ENCODE data around the gene UBR4.

Gene UBR4

DNA sequence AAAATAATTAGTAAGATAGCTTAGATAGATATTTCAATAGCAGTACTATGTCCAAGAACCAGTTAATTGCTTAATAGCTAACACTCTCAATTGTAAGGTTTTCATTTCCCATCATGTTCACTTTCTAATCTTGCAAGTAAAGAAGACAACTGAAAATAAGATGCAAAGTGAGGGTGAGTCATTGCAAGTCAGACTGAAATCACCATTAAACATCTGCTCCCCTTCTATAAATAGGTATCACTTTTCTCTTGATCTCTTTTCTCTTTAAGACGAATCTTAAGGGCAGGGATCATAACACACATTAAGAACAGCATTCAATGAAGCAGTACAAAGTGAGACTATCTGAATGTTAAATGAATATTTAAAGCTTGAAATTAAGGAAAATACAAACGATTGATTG lies 40.4 kb downstream of the UBR4 start:
- H3K79me2 ChIP-seq (ENCODE audit: control insufficient read depth, insufficient read depth, low read length), result no peaks in the 10 kb centered on the region
- no peak overlapping the region for H3K23ac ChIP-seq (ENCODE audit: low read length)
- H2BK5ac ChIP-seq (ENCODE audit: low read length), result no peak overlapping the region
- no peak overlapping the region for H3K18ac ChIP-seq (ENCODE audit: low read length)
- H2BK15ac ChIP-seq (replicated peaks; ENCODE audit: low read depth), result no peak overlapping the region
- H3K27me3 ChIP-seq (ENCODE audit: insufficient read depth, low read length, poor library complexity), result no peaks in the 10 kb centered on the region
- no peak overlapping the region for H3K56ac ChIP-seq (ENCODE audit: low read length)
- no peak overlapping the region for H2BK120ac ChIP-seq (ENCODE audit: low read depth, low read length)
- no peak overlapping the region for H3K4me3 ChIP-seq (ENCODE audit: low read length)
- H3K9ac ChIP-seq (ENCODE audit: low read length), result no peak overlapping the region
- no peaks in the 10 kb centered on the region for H3K4me1 ChIP-seq (ENCODE audit: control insufficient read depth, low read depth, low read length)
- H3K36me3 ChIP-seq (ENCODE audit: control insufficient read depth, insufficient read depth, low read length), result peaks cover 20% of the 10 kb centered on the region
- WGBS (ENCODE audit: extremely low coverage, insufficient coverage, low lambda C conversion rate), result no CpG with 5 or more reads among the region's 2 CpGs
- no peak overlapping the region for H4K8ac ChIP-seq (ENCODE audit: low read depth, low read length)
- H4K5ac ChIP-seq (ENCODE audit: low read length), result no peak overlapping the region
- no peak for DNase-seq
- H3K4me2 ChIP-seq (ENCODE audit: low read length), result no peak overlapping the region
- no peaks in the 10 kb centered on the region for H3K79me1 ChIP-seq (ENCODE audit: low read length)
- H2AK5ac ChIP-seq (ENCODE audit: low read length), result no peak overlapping the region
- no peak overlapping the region for H3K4ac ChIP-seq (ENCODE audit: low read depth, low read length)
- H3K27ac ChIP-seq (ENCODE audit: low read depth, low read length), result no peak overlapping the region

DNA sequence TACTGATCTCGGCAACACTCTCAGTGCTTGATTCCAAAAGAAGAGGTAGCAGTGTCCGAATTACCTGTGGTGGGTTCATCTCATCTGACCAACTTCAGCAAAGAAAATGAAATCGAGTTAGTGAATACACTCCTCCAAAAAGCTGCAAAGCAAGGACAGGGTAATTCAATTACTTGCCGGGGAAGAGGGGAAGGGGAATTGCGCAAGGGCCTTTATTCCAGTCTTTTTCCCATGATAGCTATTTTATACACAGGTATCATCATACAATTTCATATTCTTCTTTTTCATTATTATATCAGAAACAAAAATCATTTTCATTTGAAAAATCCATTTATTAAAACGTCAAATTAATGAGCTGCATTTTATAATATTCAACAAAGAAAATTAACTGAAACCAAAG lies 42.9 kb downstream of the UBR4 start:
- Histone ChIP-seq H3K4ac (ENCODE audit: low read depth, low read length) (no peak overlapping the region), H2BK5ac (ENCODE audit: low read length) (no peak overlapping the region), H4K5ac (ENCODE audit: low read length) (no peak overlapping the region), H3K56ac (ENCODE audit: low read length) (no peak overlapping the region), H3K79me1 (ENCODE audit: low read length) (peaks cover 1% of the 10 kb centered on the region), H3K79me2 (ENCODE audit: control insufficient read depth, insufficient read depth, low read length) (no peaks in the 10 kb centered on the region), H3K23ac (ENCODE audit: low read length) (no peak overlapping the region), H2AK5ac (ENCODE audit: low read length) (no peak overlapping the region), H2BK120ac (ENCODE audit: low read depth, low read length) (no peak overlapping the region), H2BK15ac (replicated peaks; ENCODE audit: low read depth) (no peak overlapping the region), H3K18ac (ENCODE audit: low read length) (no peak overlapping the region), H3K4me3 (ENCODE audit: low read length) (no peak overlapping the region), H3K4me2 (ENCODE audit: low read length) (no peak overlapping the region), H3K36me3 (ENCODE audit: control insufficient read depth, insufficient read depth, low read length) (peaks cover 28% of the 10 kb centered on the region), H3K27me3 (ENCODE audit: insufficient read depth, low read length, poor library complexity) (no peaks in the 10 kb centered on the region), H3K4me1 (ENCODE audit: control insufficient read depth, low read depth, low read length) (no peaks in the 10 kb centered on the region), H4K8ac (ENCODE audit: low read depth, low read length) (no peak overlapping the region), H3K27ac (ENCODE audit: low read depth, low read length) (no peak overlapping the region), H3K9ac (ENCODE audit: low read length) (no peak overlapping the region)
- WGBS (ENCODE audit: extremely low coverage, insufficient coverage, low lambda C conversion rate), result 94% methylated on average over 1 of the region's 6 CpGs
- DNase-seq, result no peak

DNA sequence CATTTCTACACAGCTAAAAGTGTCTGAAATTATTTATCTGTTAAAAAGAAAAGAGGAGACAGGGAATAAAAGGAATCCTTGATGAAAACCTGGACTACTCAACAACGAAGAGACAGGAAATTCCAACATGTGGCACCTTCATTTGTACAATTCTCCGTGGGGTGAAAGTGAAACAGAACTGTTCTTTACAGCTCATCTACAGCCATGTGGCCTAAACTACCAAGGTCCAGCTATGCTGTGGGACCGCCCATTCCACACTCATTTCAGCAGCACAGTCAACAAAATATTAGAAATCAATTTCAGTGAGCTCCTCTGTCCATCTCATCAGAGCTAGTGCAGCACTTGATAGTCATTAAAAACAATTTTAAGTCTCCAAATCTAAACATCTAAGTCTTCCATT lies 44.0 kb downstream of the UBR4 start:
- no peak overlapping the region for H3K4me2 ChIP-seq (ENCODE audit: low read length)
- H2BK5ac ChIP-seq (ENCODE audit: low read length), result no peak overlapping the region
- no peak overlapping the region for H2BK15ac ChIP-seq (replicated peaks; ENCODE audit: low read depth)
- no peaks in the 10 kb centered on the region for H3K4me1 ChIP-seq (ENCODE audit: control insufficient read depth, low read depth, low read length)
- no peak overlapping the region for H4K5ac ChIP-seq (ENCODE audit: low read length)
- no peak overlapping the region for H3K27ac ChIP-seq (ENCODE audit: low read depth, low read length)
- no peaks in the 10 kb centered on the region for H3K27me3 ChIP-seq (ENCODE audit: insufficient read depth, low read length, poor library complexity)
- H3K56ac ChIP-seq (ENCODE audit: low read length), result no peak overlapping the region
- no peak overlapping the region for H3K9ac ChIP-seq (ENCODE audit: low read length)
- DNase-seq, result no peak
- H2AK5ac ChIP-seq (ENCODE audit: low read length), result no peak overlapping the region
- no peak overlapping the region for H3K4me3 ChIP-seq (ENCODE audit: low read length)
- H3K79me2 ChIP-seq (ENCODE audit: control insufficient read depth, insufficient read depth, low read length), result no peaks in the 10 kb centered on the region
- no peak overlapping the region for H2BK120ac ChIP-seq (ENCODE audit: low read depth, low read length)
- no peak overlapping the region for H4K8ac ChIP-seq (ENCODE audit: low read depth, low read length)
- no peak overlapping the region for H3K18ac ChIP-seq (ENCODE audit: low read length)
- H3K23ac ChIP-seq (ENCODE audit: low read length), result no peak overlapping the region
- peaks cover 35% of the 10 kb centered on the region for H3K36me3 ChIP-seq (ENCODE audit: control insufficient read depth, insufficient read depth, low read length)
- H3K79me1 ChIP-seq (ENCODE audit: low read length), result peaks cover 1% of the 10 kb centered on the region
- H3K4ac ChIP-seq (ENCODE audit: low read depth, low read length), result no peak overlapping the region
- no CpG with 5 or more reads among the region's 3 CpGs for whole genome bisulfite sequencing (ENCODE audit: extremely low coverage, insufficient coverage, low lambda C conversion rate)

DNA sequence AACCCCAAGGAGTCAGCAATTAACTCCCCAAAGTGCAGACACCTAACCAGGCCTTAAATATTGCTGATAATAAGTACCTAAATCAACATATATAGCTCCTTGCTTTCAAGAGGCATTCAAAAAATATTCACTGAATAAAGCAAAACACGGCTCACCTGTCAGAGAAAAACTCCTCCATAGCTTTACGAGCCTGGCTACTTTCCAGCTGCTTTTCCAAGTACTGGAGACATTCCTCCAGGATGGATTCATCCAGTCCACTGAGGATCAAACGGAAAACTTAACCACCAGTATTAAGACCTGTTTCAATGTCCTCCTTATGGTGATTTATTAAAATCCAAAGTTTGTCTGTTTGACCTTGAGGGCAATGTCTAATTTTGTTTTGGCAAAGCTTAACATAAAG lies 44.6 kb downstream of the UBR4 start:
- no peak overlapping the region for H3K4me3 ChIP-seq (ENCODE audit: low read length)
- peaks cover 39% of the 10 kb centered on the region for H3K36me3 ChIP-seq (ENCODE audit: control insufficient read depth, insufficient read depth, low read length)

DNA sequence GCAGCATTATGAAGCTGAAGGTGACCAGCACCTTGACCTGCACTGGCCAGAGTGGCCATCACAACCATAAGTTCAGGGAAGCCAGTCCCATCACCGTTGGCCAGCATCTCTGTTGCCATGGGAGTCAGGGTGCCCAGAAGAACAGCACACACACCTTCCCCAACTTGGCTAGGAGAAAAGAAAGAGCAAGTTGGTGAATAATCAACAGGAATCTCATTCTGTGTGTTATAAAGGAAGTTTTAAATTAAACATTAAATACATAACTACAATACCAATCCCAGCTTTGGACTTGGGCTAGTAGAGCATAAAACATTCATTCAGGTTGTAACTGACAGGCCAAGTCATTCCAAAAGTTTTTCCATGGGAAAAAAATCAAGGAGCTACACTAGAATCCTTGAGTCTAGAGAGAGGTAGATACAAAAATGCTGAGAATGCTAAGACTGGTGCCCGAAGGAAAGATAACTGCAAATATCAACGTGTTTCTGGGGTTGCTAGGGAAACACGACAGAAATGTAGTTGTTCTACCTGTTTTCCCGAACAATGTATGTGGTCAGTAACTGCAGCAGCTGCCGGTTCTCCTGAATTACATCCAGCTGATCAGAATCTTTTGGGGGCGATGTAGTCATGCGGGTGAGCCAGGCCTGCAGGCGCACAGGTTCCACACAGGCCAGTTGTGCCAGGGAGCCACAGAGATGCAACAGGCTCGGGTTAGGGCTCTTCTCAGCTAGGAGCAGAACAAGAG lies 45.6 kb downstream of the UBR4 start:
- no peak overlapping the region for H2BK120ac ChIP-seq (ENCODE audit: low read depth, low read length)
- H3K9ac ChIP-seq (ENCODE audit: low read length), result no peak overlapping the region
- H2BK15ac ChIP-seq (replicated peaks; ENCODE audit: low read depth), result no peak overlapping the region
- H4K8ac ChIP-seq (ENCODE audit: low read depth, low read length), result no peak overlapping the region
- no peak overlapping the region for H3K27ac ChIP-seq (ENCODE audit: low read depth, low read length)
- no peak overlapping the region for H4K5ac ChIP-seq (ENCODE audit: low read length)
- H3K79me1 ChIP-seq (ENCODE audit: low read length), result peaks cover 1% of the 10 kb centered on the region
- H3K27me3 ChIP-seq (ENCODE audit: insufficient read depth, low read length, poor library complexity), result no peaks in the 10 kb centered on the region
- peak; percentile 27 for DNase-seq
- WGBS (ENCODE audit: extremely low coverage, insufficient coverage, low lambda C conversion rate), result no CpG with 5 or more reads among the region's 10 CpGs
- no peaks in the 10 kb centered on the region for H3K79me2 ChIP-seq (ENCODE audit: control insufficient read depth, insufficient read depth, low read length)
- H3K56ac ChIP-seq (ENCODE audit: low read length), result no peak overlapping the region
- peaks cover 47% of the 10 kb centered on the region for H3K36me3 ChIP-seq (ENCODE audit: control insufficient read depth, insufficient read depth, low read length)
- no peak overlapping the region for H3K4me2 ChIP-seq (ENCODE audit: low read length)
- H2AK5ac ChIP-seq (ENCODE audit: low read length), result no peak overlapping the region
- H2BK5ac ChIP-seq (ENCODE audit: low read length), result no peak overlapping the region
- H3K4me3 ChIP-seq (ENCODE audit: low read length), result no peak overlapping the region
- no peaks in the 10 kb centered on the region for H3K4me1 ChIP-seq (ENCODE audit: control insufficient read depth, low read depth, low read length)
- H3K4ac ChIP-seq (ENCODE audit: low read depth, low read length), result no peak overlapping the region
- no peak overlapping the region for H3K23ac ChIP-seq (ENCODE audit: low read length)
- no peak overlapping the region for H3K18ac ChIP-seq (ENCODE audit: low read length)

More for the DNA sequence above, 44.6 kb downstream of the UBR4 start:
- H3K56ac ChIP-seq (ENCODE audit: low read length), result no peak overlapping the region
- no peaks in the 10 kb centered on the region for H3K4me1 ChIP-seq (ENCODE audit: control insufficient read depth, low read depth, low read length)
- H2BK120ac ChIP-seq (ENCODE audit: low read depth, low read length), result no peak overlapping the region
- WGBS (ENCODE audit: extremely low coverage, insufficient coverage, low lambda C conversion rate), result no CpG with 5 or more reads among the region's 3 CpGs
- no peak overlapping the region for H4K8ac ChIP-seq (ENCODE audit: low read depth, low read length)
- no peak overlapping the region for H3K4me2 ChIP-seq (ENCODE audit: low read length)
- H3K23ac ChIP-seq (ENCODE audit: low read length), result no peak overlapping the region
- no peak overlapping the region for H3K18ac ChIP-seq (ENCODE audit: low read length)
- no peak overlapping the region for H2AK5ac ChIP-seq (ENCODE audit: low read length)
- peaks cover 1% of the 10 kb centered on the region for H3K79me1 ChIP-seq (ENCODE audit: low read length)
- H3K4ac ChIP-seq (ENCODE audit: low read depth, low read length), result no peak overlapping the region
- no peak overlapping the region for H2BK15ac ChIP-seq (replicated peaks; ENCODE audit: low read depth)
- no peak overlapping the region for H3K27ac ChIP-seq (ENCODE audit: low read depth, low read length)
- no peak for DNase-seq
- no peaks in the 10 kb centered on the region for H3K27me3 ChIP-seq (ENCODE audit: insufficient read depth, low read length, poor library complexity)
- no peaks in the 10 kb centered on the region for H3K79me2 ChIP-seq (ENCODE audit: control insufficient read depth, insufficient read depth, low read length)
- H3K9ac ChIP-seq (ENCODE audit: low read length), result no peak overlapping the region
- no peak overlapping the region for H4K5ac ChIP-seq (ENCODE audit: low read length)
- H2BK5ac ChIP-seq (ENCODE audit: low read length), result no peak overlapping the region

DNA sequence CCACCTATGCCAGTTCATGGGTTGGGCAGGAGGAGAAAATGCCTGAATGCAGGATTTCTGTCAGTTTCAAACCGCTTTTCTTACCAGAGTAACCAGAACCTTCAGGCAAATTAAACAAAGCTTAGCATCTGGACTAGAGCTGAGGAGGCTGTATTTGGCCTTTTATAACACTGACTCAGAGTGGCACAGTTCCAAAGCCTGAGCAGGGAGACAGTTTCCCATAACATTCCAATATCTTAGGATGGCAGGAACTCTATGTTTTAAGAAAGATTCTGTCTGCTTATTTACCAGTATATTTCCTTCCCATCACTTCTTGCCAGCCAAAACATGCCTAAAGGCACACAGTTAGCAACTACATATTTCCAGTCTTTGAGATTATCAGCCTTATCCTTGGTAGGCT lies 46.8 kb downstream of the UBR4 start:
- no peak overlapping the region for H4K5ac ChIP-seq (ENCODE audit: low read length)

More for the DNA sequence above, 46.8 kb downstream of the UBR4 start:
- H3K4ac ChIP-seq (ENCODE audit: low read depth, low read length), result no peak overlapping the region
- H3K23ac ChIP-seq (ENCODE audit: low read length), result no peak overlapping the region
- no peaks in the 10 kb centered on the region for H3K79me2 ChIP-seq (ENCODE audit: control insufficient read depth, insufficient read depth, low read length)
- no peak overlapping the region for H4K8ac ChIP-seq (ENCODE audit: low read depth, low read length)
- no peak overlapping the region for H3K9ac ChIP-seq (ENCODE audit: low read length)
- H3K79me1 ChIP-seq (ENCODE audit: low read length), result peaks cover 1% of the 10 kb centered on the region
- peaks cover 44% of the 10 kb centered on the region for H3K36me3 ChIP-seq (ENCODE audit: control insufficient read depth, insufficient read depth, low read length)
- H3K27ac ChIP-seq (ENCODE audit: low read depth, low read length), result no peak overlapping the region
- H2BK120ac ChIP-seq (ENCODE audit: low read depth, low read length), result no peak overlapping the region
- H3K56ac ChIP-seq (ENCODE audit: low read length), result no peak overlapping the region
- no peak for DNase-seq
- no peaks in the 10 kb centered on the region for H3K27me3 ChIP-seq (ENCODE audit: insufficient read depth, low read length, poor library complexity)
- no peak overlapping the region for H2AK5ac ChIP-seq (ENCODE audit: low read length)
- H3K4me2 ChIP-seq (ENCODE audit: low read length), result no peak overlapping the region
- no CpG with 5 or more reads among the region's 1 CpG for WGBS (ENCODE audit: extremely low coverage, insufficient coverage, low lambda C conversion rate)
- no peaks in the 10 kb centered on the region for H3K4me1 ChIP-seq (ENCODE audit: control insufficient read depth, low read depth, low read length)
- no peak overlapping the region for H2BK15ac ChIP-seq (replicated peaks; ENCODE audit: low read depth)
- H3K18ac ChIP-seq (ENCODE audit: low read length), result no peak overlapping the region
- H2BK5ac ChIP-seq (ENCODE audit: low read length), result no peak overlapping the region
- no peak overlapping the region for H3K4me3 ChIP-seq (ENCODE audit: low read length)

Measured in mesendoderm (in vitro differentiated cells).